ENCODE results near the gene CAST. TPM values are rescaled to one million over a fixed set of nuclear protein-coding genes. Genes with fewer than 3 reads are reported as not detected.

Gene CAST
- total RNA-seq, 4 donors from 2014 or later = 415 to 523 (median 468) TPM

GRCh38 chr5:96659170-96659569, 3.0 kb upstream of the CAST start:
- WGBS, 2 donors = 88% methylated on average over 4 of the region's 4 CpGs
- no peak for DNase-seq (ENCODE audit: low spot score in 2 of 2)
- intact Hi-C loops (cut with DNase I; ENCODE audit: low total_unique reads) = no loop called here
- H3K4me3 ChIP-seq (ENCODE audit: low read depth, poor library complexity, severe bottlenecking) = no peak overlapping the region
- no peak for TF ChIP-seq POLR2A (IDR thresholded peaks at IDR 0.05)
- no peak for TF ChIP-seq CTCF (IDR thresholded peaks at IDR 0.05)

DNA sequence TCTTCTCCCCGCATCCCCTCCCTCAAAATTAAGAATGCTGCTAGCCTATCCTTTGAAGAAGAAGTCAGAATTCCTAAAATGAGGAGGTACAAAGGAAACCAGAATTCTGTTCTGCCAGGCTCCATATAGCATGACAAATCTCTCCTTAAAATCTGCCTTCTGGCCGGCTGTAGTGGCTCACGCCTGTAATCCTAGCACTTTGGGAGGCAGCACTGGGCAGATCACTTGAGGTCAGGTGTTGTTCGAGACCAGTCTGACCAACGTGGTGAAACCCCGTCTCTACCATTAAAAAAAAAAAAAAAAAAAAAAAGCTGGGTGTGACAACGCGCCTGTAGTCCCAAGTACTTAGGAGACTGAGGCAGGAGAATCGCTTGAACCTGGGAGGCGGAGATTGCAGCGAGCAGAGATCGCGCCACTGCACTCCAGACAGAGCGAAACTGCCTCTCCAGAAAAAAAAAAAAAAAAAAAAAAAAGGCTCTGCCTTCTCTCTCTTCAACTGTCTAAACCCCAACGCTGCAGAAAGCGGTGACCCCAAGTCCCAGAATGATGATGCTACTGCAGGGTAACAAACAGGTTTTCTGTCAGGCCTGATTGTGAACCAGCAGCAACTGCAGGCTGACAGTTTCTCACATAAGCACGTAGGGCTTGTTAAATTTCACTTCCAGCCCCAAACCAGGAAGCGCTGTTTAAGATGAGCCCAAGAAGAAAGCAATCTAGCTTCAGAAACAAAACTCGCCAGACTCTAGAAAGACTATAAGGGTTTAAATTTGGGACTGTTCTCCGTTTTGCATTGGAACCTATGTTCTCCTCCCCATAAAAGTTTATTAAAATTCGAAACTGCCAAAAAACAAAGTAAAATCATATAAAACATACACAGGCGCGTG, 963 bp upstream of the CAST start:
- TF ChIP-seq POLR2A (IDR thresholded peaks at IDR 0.05) (no peak), CTCF (IDR thresholded peaks at IDR 0.05) (no peak)

GRCh38 chr5:96662725-96663518, 746 bp downstream of the CAST start:
- peak; percentile 94 to 99 for DNase-seq (ENCODE audit: low spot score in 2 of 2)
- peak overlapping the region; percentile 91 for H3K4me3 ChIP-seq (ENCODE audit: low read depth, poor library complexity, severe bottlenecking)
- 0 to 2% methylated on average over 45 to 47 of the region's 60 CpGs for WGBS, 2 donors
- intact Hi-C loops (cut with DNase I; ENCODE audit: low total_unique reads) = loop anchor here (5.0 kb wide), 1 partner anchor 731 kb away; no protein-coding TSS in a partner anchor
- TF ChIP-seq POLR2A (IDR thresholded peaks at IDR 0.05) (no peak), CTCF (IDR thresholded peaks at IDR 0.05) (no peak)

More for the DNA sequence above, 963 bp upstream of the CAST start:
- 12 to 15% methylated on average over 23 of the region's 23 CpGs for WGBS, 2 donors
- intact Hi-C loops (cut with DNase I; ENCODE audit: low total_unique reads) = loop anchor here (5.0 kb wide), 1 partner anchor 729 kb away; no protein-coding TSS in a partner anchor
- H3K4me3 ChIP-seq (ENCODE audit: low read depth, poor library complexity, severe bottlenecking) = peak overlapping the region; percentile 91
- DNase-seq (ENCODE audit: low spot score in 2 of 2) = peak in 1 of 2 donors; percentile 31

GRCh38 chr5:96663608-96664007, 1.4 kb downstream of the CAST start:
- intact Hi-C loops (cut with DNase I; ENCODE audit: low total_unique reads) = loop anchor here (5.0 kb wide), 1 partner anchor 731 kb away; no protein-coding TSS in a partner anchor
- WGBS, 2 donors = 20% methylated on average over 6 of the region's 6 CpGs
- TF ChIP-seq CTCF (IDR thresholded peaks at IDR 0.05) (no peak), POLR2A (IDR thresholded peaks at IDR 0.05) (no peak)
- no peak for DNase-seq (ENCODE audit: low spot score in 2 of 2)
- H3K4me3 ChIP-seq (ENCODE audit: low read depth, poor library complexity, severe bottlenecking) = peak overlapping the region; percentile 91

- H3K4me3 ChIP-seq (ENCODE audit: low read depth, poor library complexity, severe bottlenecking) = no peak overlapping the region
- TF ChIP-seq POLR2A (IDR thresholded peaks at IDR 0.05) = no peak
- TF ChIP-seq CTCF (IDR thresholded peaks at IDR 0.05) = no peak
- intact Hi-C loops (cut with DNase I; ENCODE audit: low total_unique reads) = loop anchor here (5.0 kb wide), 1 partner anchor 732 kb away; no protein-coding TSS in a partner anchor
- no peak for DNase-seq (ENCODE audit: low spot score in 2 of 2)
Measured at GRCh38 chr5:96664669-96665068, 2.5 kb downstream of the CAST start.

Data from lower leg skin (tissue), 4 donors.